OCI-M2 (cell line): ENCODE measurements around the gene TEAD1.

Experiments used
- DNase-seq: peaks from one replicate; lab custom pipeline; 2025; ENCODE audit not compliant: unreplicated experiment; lab: John Stamatoyannopoulos, UW

Gene TEAD1

DNA sequence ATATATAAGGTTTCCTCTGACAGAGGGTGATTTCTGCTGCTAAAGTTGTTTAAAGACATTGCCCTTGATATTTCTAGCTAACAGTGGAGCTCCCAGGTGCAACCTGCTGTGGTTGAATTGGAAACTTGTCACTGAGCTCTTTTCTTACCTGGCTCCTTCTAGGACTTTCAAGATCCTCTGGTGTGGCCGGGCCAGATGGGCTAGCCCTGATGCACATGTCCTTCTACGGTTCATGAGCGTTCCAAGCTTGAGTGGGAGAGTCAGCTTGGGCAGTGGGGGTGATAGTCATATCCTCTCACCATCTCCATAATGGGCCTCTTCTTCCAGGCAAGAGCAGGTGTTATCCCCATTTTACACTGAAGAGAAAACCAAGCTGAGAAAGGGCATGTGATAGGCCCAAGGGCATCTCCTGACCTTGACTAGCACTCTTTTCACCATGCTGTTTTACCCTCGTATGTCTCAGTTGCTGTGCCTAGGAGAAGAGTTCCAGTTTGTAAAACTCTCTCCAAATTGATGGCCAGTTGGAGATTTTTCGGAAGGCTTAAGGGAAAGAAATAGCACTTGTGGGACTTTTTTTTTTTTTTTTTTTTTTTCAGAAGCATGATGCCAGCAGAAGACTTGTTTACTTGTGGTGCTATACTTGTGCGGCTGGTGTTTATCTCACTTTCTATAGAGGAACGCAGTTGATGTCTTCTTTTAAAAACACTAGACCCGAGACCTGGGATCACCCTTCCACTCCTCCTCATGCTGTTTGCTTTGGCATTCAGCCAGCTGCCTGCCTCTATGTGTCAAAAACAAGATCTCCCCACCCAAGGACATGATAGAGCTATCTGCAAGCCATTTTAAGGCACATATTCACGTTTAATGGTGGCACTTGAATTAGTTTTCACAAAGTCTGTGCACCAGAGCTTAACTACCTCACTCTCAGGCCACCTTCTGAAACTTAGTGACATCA is 32.6 kb downstream of the TEAD1 start:
- no peak for DNase-seq

DNA sequence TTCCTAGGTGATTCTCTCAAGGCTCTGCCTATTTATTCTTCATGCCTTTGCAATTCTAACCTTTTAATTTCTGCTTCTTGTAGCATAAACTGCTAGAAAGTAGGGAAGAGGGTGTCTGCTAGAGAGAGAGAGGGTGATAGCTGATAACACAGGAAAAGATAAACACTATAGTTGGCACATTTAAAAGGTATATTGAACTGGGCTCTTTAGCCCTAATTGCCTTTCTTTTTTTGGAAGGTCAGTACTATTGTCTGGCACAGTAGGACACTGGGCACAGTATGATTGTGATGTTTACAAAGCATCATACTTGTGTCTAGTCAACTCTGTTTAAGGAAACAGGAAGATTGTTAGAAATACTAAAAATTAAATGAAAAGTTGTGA is 33.3 kb downstream of the TEAD1 start:
- no peak for DNase-seq

GRCh38 chr11:12711496-12711895 is 37.3 kb downstream of the TEAD1 start:
- no peak for DNase-seq

- DNase-seq: no peak
Observed at GRCh38 chr11:12712132-12712531, 37.9 kb downstream of the TEAD1 start.

DNA sequence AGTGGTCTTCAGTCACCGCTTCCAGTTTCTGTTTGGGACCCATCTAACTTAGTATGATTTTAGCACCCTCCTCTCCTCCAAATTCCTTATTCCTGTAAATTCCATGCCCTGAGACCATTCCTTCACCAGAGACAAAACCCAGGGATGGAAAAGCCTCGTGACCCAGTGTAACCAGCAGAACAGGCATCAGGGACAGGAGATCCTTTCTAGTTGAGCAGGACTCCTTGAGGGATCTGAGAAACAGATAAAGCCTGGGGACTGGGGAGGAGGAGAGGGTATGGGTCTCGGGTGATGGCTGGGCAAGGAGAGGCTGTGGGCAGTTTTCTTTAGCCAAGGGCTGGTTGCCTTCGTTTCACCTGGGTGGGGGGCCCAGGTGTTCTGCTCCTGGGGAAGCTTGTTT is 40.9 kb downstream of the TEAD1 start:
- no peak for DNase-seq

DNA sequence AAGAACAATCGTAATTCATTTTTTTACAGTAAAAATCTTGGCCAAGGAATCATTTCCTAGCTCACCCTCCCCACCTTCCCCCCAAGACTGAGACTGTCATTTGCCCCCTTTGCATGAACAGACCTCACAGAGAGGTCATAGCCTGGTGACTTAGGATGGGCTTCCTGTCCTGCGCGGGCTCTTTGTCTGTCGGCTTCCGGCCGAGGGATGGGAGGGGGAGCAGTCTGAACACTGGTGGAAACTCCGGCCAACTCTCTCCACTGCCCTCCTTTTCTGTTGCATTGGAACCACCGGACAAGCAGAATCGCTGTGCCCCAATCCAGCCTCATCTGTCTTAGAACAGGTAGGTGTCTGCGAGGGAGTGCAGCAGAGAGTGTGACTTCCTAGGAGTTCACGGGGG is 41.7 kb downstream of the TEAD1 start:
- no peak for DNase-seq

- no peak for DNase-seq
Observed at GRCh38 chr11:12716816-12717215, 42.6 kb downstream of the TEAD1 start.

GRCh38 chr11:12717851-12718291 is 43.6 kb downstream of the TEAD1 start:
- DNase-seq: no peak

GRCh38 chr11:12719221-12719620 is 45.0 kb downstream of the TEAD1 start:
- no peak for DNase-seq

- DNase-seq: no peak
Observed at GRCh38 chr11:12721816-12722604, 47.8 kb downstream of the TEAD1 start.

- no peak for DNase-seq
Observed at GRCh38 chr11:12723421-12724300, 49.4 kb downstream of the TEAD1 start.

- DNase-seq: no peak
Observed at GRCh38 chr11:12724301-12725054, 50.3 kb downstream of the TEAD1 start.

DNA sequence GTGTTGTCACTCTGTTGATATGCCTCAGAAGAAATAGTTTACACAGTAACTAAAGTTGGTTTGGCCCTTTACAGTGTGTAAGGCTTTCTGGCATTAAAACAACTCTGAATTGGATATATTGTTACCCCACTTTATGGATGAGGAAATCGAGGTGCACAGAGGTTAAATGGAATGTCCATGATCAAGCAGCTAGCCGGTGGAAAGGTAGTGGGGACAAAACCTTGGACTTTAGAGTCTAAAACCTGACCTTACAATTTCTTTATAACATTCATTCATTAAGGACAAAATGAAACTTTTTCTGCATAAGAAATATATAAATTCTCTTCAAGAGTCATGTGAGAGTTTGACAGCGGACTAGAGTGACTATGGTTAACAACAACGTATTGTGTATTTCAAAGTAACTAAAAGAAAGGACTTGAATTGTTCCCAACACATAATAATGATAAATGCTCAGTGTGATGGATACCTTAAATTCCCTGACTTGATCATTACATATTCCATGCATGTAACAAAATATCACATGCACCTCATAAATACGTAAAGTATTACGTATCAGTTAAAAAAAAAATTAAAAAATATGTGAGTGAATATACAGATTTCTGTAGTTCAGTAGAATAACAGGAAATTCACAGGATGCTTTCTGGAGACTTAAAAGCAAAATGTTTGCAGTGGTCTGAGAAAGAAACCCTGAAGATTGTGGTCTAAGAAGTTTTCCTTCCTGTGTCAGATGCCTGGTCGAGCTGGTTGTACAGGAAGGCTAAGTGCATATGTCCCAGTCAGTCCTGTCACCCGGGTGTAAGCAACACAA is 51.0 kb downstream of the TEAD1 start:
- DNase-seq: no peak

- DNase-seq: no peak
Observed at GRCh38 chr11:12725863-12726682, 51.9 kb downstream of the TEAD1 start.

- no peak for DNase-seq
Observed at GRCh38 chr11:12727563-12728211, 53.5 kb downstream of the TEAD1 start.

DNA sequence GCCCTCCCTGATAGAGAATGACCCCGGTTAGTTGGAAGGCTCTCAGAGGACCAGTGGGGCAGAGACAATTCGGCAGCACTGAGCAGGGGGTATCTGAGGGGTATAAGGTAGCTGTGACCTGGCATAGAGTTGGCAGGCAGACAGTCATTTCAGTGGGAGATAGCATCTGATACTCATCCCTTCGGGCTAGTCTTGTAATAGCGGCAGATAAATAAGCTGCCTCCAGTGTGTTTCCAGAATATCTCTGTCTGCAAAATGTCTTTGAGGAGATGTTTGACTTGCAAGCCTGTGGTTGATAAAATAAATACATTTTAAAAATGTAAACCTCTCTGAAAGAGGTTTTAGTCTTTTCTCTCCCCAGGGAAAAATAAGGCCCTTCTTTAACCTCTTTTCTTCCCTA is 54.2 kb downstream of the TEAD1 start:
- no peak for DNase-seq

DNA sequence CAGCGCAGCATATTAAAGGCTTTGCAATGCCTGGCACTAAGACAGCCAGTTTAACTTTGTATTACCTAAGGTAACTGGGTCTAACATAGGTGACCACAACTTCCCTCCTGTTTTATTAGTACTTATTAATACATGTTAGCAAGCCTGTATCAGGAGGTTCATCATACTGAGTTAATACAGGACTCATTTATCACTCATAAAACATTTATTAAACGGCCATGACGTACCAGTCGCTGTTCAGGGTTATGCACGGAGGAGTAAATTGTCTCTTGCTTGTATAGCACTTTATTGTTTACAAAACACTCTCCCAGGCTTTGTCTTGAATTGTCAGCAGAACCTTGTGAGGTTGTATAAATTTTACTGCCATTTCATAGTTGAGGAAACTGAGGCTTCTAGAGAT is 55.7 kb downstream of the TEAD1 start:
- DNase-seq: no peak

DNA sequence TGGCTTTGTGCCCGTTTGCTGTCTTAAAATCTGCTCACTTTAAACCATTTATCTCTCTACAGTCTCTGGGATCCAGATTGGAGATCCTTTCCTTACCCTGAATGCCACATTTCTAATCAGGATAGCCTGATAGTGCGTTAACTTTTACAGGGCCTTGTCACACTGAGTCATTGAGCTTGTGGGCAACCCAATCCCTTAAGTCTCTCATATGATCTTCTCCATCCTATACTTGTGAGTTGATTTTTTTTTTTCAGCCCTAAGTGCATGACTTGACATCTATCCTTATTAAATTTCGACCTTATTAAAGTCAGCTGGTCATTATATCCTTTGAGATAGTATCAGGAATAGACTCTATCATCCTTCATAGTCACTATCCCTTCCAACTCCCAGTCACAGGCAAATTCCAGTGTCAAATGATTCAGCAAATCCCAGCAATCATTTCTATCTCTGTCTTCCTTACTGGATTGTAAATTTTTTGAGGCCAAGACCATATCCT is 57.7 kb downstream of the TEAD1 start:
- DNase-seq: no peak
